CD4-positive, alpha-beta T cell (primary cell): ENCODE measurements around the gene AP3S2. TPM values are rescaled to one million over a fixed set of nuclear protein-coding genes. Genes with fewer than 3 reads are reported as not detected.

Experiments used
- ATAC-seq: fragments of 200-7000 bp; cut with Tn5 transposase; one replicate; pipeline ENCODE4 v1.10.0; 2022; ENCODE audit warnings: mild to moderate bottlenecking; ENCODE audit not compliant: poor library complexity
- CTCF ChIA-PET: fragments of 350-600 bp; sonication (Branson Sonifier 250); formaldehyde crosslinking; loops from one replicate; lab custom pipeline; 2021; ENCODE audit warnings: antibody characterized with exemption, inconsistent platforms; lab: Charles Lee
- POLR2A ChIA-PET: fragments of 350-600 bp; sonication (Branson Sonifier 250); formaldehyde crosslinking; loops from one replicate; lab custom pipeline; 2021; ENCODE audit warnings: antibody characterized with exemption, inconsistent platforms; lab: Charles Lee
- DNase-seq, 14 experiments: peaks; one replicate each; pipeline ENCODE4 v3.0.0-alpha.2; 2013 to 2020; ENCODE audit warnings: mixed read lengths in 2 of 14
- H3K27ac ChIP-seq, 2 donors: one replicate each; pipeline versions ENCODE4 v1.5.1 to v1.7.0; 2013; ENCODE audit warnings: low read length in 2 of 2, low read depth in 1 of 2, mild to moderate bottlenecking in 1 of 2
- H3K27me3 ChIP-seq, 2 experiments: 1 replicate in 1 of 2; 2 replicates in 1 of 2; pipeline versions ENCODE4 v1.6.1 to v1.7.0; 2013; ENCODE audit warnings: low read length in 2 of 2, control low read depth in 1 of 2, mild to moderate bottlenecking in 1 of 2, moderate library complexity in 1 of 2; ENCODE audit not compliant: insufficient read depth in 2 of 2, control insufficient read depth in 1 of 2
- H3K36me3 ChIP-seq: one replicate; pipeline ENCODE4 v1.6.1; 2013; ENCODE audit warnings: low read length, control low read depth; ENCODE audit not compliant: insufficient read depth
- H3K4me1 ChIP-seq: one replicate; pipeline ENCODE4 v1.6.1; 2013; ENCODE audit warnings: low read length, control low read depth; ENCODE audit not compliant: insufficient read depth
- H3K4me3 ChIP-seq: one replicate; pipeline ENCODE4 v1.5.1; 2013; ENCODE audit warnings: mild to moderate bottlenecking, low read length, moderate library complexity
- H3K9me3 ChIP-seq, 2 experiments: 1 replicate in 1 of 2; 2 replicates in 1 of 2; pipeline versions ENCODE4 v1.6.1 to v1.7.0; 2013; ENCODE audit warnings: low read length in 2 of 2, mild to moderate bottlenecking in 2 of 2, control low read depth in 1 of 2, moderate library complexity in 1 of 2; ENCODE audit not compliant: control insufficient read depth in 1 of 2, insufficient read depth in 1 of 2
- H3K27ac Mint-ChIP-seq: one replicate; pipeline ENCODE4 v1.8.0; 2020; ENCODE audit warnings: mixed read lengths
- H3K27me3 Mint-ChIP-seq: one replicate; pipeline ENCODE4 v1.8.0; 2021; ENCODE audit warnings: mixed read lengths
- H3K36me3 Mint-ChIP-seq: one replicate; pipeline ENCODE4 v1.8.0; 2021; ENCODE audit warnings: low read depth, mixed read lengths
- H3K4me1 Mint-ChIP-seq: one replicate; pipeline ENCODE4 v1.8.0; 2021; ENCODE audit warnings: low read depth, mixed read lengths
- H3K4me3 Mint-ChIP-seq: one replicate; pipeline ENCODE4 v1.8.0; 2020; ENCODE audit warnings: mild to moderate bottlenecking, mixed read lengths
- H3K9me3 Mint-ChIP-seq: one replicate; pipeline ENCODE4 v1.8.0; 2020; ENCODE audit warnings: mixed read lengths
- intact Hi-C, 2 experiments: fragments of 100-400 bp; cut with DNase I in 1 of 2; cut with micrococcal nuclease in 1 of 2; formaldehyde crosslinking; loops; one replicate each; pipeline versions ENCODE4 v1.15.1 to v1.9.0; 2023 to 2025; cut with DNase I, micrococcal nuclease
- total RNA-seq, 174 experiments: library from RNA in 2 of 174; stranded (reverse) in 2 of 174; gene quantifications; one replicate each; pipeline ENCODE4 v1.2.3 and lab custom pipeline; 2021 to 2026
- TF ChIP-seq, protein P1 (sequence below): fragments of 200-600 bp; IDR thresholded peaks from one replicate; pipeline ENCODE4 v1.8.0; 2022; ENCODE audit warnings: antibody characterized with exemption, mild to moderate bottlenecking

The AP3S2 gene
- total RNA-seq, 2 experiments from 2014 or later = 18.9 to 20.5 TPM

DNA sequence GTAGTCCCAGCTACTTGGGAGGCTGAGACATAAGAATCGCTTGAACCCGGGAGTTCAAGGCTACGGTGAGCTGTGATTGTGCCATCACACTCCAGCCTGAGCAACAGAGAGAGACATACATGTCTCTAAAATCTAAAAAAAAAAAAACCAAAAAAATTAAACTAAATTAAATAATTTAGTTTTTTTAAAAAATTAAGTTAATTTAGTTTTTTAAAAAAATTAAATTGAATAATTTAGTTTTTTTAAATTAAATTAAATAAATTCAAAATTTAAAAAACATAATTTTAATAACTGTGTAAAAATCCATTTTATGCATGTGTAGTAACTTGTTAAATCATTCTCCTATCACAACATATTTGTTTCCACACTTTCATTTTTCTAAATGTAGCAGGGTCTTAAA is 39.1 kb upstream of the AP3S2 start:
- H3K27ac ChIP-seq = no peak overlapping the region
- ATAC-seq (no peak), DNase-seq (no peak)
- H3K27me3 Mint-ChIP-seq = no peaks in the 10 kb centered on the region
- intact Hi-C loops = no loop called here
- no peak overlapping the region for H3K27ac Mint-ChIP-seq
- H3K36me3 ChIP-seq = no peaks in the 10 kb centered on the region
- POLR2A ChIA-PET = no interaction called here
- H3K36me3 Mint-ChIP-seq = no peaks in the 10 kb centered on the region
- no peak overlapping the region for H3K4me3 ChIP-seq
- no peaks in the 10 kb centered on the region for H3K27me3 ChIP-seq
- no peak overlapping the region for H3K4me3 Mint-ChIP-seq
- peaks cover 20% of the 10 kb centered on the region for H3K4me1 Mint-ChIP-seq
- peaks cover 15% of the 10 kb centered on the region for H3K4me1 ChIP-seq
- CTCF ChIA-PET = no interaction called here
- TF ChIP-seq, protein P1, sequence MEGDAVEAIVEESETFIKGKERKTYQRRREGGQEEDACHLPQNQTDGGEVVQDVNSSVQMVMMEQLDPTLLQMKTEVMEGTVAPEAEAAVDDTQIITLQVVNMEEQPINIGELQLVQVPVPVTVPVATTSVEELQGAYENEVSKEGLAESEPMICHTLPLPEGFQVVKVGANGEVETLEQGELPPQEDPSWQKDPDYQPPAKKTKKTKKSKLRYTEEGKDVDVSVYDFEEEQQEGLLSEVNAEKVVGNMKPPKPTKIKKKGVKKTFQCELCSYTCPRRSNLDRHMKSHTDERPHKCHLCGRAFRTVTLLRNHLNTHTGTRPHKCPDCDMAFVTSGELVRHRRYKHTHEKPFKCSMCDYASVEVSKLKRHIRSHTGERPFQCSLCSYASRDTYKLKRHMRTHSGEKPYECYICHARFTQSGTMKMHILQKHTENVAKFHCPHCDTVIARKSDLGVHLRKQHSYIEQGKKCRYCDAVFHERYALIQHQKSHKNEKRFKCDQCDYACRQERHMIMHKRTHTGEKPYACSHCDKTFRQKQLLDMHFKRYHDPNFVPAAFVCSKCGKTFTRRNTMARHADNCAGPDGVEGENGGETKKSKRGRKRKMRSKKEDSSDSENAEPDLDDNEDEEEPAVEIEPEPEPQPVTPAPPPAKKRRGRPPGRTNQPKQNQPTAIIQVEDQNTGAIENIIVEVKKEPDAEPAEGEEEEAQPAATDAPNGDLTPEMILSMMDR = no peak
- no peaks in the 10 kb centered on the region for H3K9me3 ChIP-seq
- H3K9me3 Mint-ChIP-seq = no peaks in the 10 kb centered on the region

DNA sequence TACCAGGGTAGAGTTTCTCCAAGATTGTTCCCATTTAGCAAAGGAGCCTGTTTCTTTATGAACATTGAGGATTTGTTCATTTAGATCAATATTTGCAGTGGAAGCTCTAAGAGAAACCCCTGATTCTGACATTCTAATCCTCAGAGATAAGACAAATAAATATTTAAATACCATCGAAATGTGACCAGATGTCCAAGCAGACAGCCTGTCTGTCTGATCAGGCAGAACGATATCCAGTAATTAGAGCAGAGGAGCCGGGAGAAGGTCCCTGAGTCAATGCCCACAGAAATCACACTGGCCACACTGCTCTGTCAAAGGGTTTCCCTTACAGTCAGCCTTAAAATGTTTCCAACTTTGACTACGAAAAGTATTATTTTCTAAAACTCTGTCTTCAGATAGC is 34.6 kb upstream of the AP3S2 start:
- no peaks in the 10 kb centered on the region for H3K9me3 Mint-ChIP-seq

DNA sequence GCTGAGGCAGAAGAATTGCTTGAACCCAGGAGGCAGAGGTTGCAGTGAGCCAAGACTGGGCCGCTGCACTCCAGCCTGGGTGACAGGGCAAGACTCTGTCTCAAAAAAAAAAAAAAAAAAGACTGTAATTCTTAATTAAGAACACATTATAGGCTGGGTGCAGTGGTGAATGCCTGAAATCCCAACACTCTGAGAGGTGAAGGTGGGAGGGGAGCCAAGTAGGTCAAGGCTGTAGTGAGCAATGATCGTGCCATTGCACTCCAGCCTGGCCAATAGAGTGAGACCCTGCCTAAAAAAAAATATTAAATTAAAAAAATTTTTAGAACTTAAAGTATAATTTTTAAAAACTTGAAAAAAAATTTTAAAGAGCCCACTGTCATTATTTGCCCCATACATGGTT is 32.4 kb upstream of the AP3S2 start:
- H3K9me3 Mint-ChIP-seq = no peaks in the 10 kb centered on the region
- ATAC-seq (no peak), DNase-seq (no peak)
- Histone ChIP-seq H3K27ac (no peak overlapping the region), H3K4me1 (no peaks in the 10 kb centered on the region), H3K27me3 (no peaks in the 10 kb centered on the region), H3K36me3 (no peaks in the 10 kb centered on the region), H3K4me3 (no peak overlapping the region), H3K9me3 (no peaks in the 10 kb centered on the region)
- intact Hi-C loops = no loop called here
- POLR2A ChIA-PET = no interaction called here
- CTCF ChIA-PET = no interaction called here
- TF ChIP-seq, protein P1 = no peak
- H3K27me3 Mint-ChIP-seq = no peaks in the 10 kb centered on the region
- no peaks in the 10 kb centered on the region for H3K4me1 Mint-ChIP-seq
- H3K36me3 Mint-ChIP-seq = no peaks in the 10 kb centered on the region
- H3K4me3 Mint-ChIP-seq = no peak overlapping the region
- no peak overlapping the region for H3K27ac Mint-ChIP-seq

More for the DNA sequence above, 34.6 kb upstream of the AP3S2 start:
- Histone ChIP-seq H3K27ac (no peak overlapping the region), H3K27me3 (no peaks in the 10 kb centered on the region), H3K9me3 (no peaks in the 10 kb centered on the region), H3K4me3 (no peak overlapping the region), H3K36me3 (no peaks in the 10 kb centered on the region), H3K4me1 (no peaks in the 10 kb centered on the region)
- no peak for DNase-seq
- no peaks in the 10 kb centered on the region for H3K27me3 Mint-ChIP-seq
- H3K36me3 Mint-ChIP-seq = no peaks in the 10 kb centered on the region
- TF ChIP-seq, protein P1 = no peak
- ChIA-PET CTCF (no interaction called here), POLR2A (no interaction called here)
- H3K4me1 Mint-ChIP-seq = no peaks in the 10 kb centered on the region
- ATAC-seq = no peak
- no peak overlapping the region for H3K27ac Mint-ChIP-seq
- intact Hi-C loops = no loop called here
- H3K4me3 Mint-ChIP-seq = no peak overlapping the region
